Stimulated activated CD4-positive, alpha-beta T cell treated with anti-CD3 and anti-CD28 coated beads, Interleukin-2, amount 100 ng/mL, for 48 hours (primary cell): Measurements from ENCODE around the gene BCL7A.

Experiments used
- DNase-seq, 2 donors: peaks; one replicate each; pipeline ENCODE4 v3.0.0-alpha.2; 2020

BCL7A gene

GRCh38 chr12:122001466-122002209 lies 20.0 kb upstream of the BCL7A start:
- DNase-seq, result no peak

- no peak for DNase-seq
These were observed 17.8 kb upstream of the BCL7A start for GRCh38 chr12:122003651-122004611.

- no peak for DNase-seq
These were observed 17.0 kb upstream of the BCL7A start for GRCh38 chr12:122004633-122005071.

- DNase-seq, result no peak
These were observed 16.4 kb upstream of the BCL7A start for GRCh38 chr12:122005252-122005776.

- no peak for DNase-seq
These were observed 15.3 kb upstream of the BCL7A start for GRCh38 chr12:122006186-122006926.

GRCh38 chr12:122009741-122010140 lies 11.9 kb upstream of the BCL7A start:
- DNase-seq, result no peak

GRCh38 chr12:122012184-122012583 lies 9.5 kb upstream of the BCL7A start:
- DNase-seq, result no peak

- DNase-seq, result no peak
These were observed 8.5 kb upstream of the BCL7A start for GRCh38 chr12:122013136-122013535.

GRCh38 chr12:122013791-122014590 lies 7.7 kb upstream of the BCL7A start:
- no peak for DNase-seq

GRCh38 chr12:122014781-122015180 lies 6.9 kb upstream of the BCL7A start:
- DNase-seq, result no peak

GRCh38 chr12:122018457-122018856 lies 3.2 kb upstream of the BCL7A start:
- DNase-seq, result no peak

GRCh38 chr12:122018937-122019336 lies 2.7 kb upstream of the BCL7A start:
- no peak for DNase-seq

- DNase-seq, result no peak
These were observed 890 bp upstream of the BCL7A start for GRCh38 chr12:122020795-122021192.

GRCh38 chr12:122021193-122021821 lies 377 bp upstream of the BCL7A start:
- no peak for DNase-seq

- peak in 1 of 2 donors; percentile 39 for DNase-seq
These were observed 982 bp downstream of the BCL7A start for GRCh38 chr12:122022393-122023338.

- DNase-seq, result no peak
These were observed 1.9 kb downstream of the BCL7A start for GRCh38 chr12:122023339-122024131.

- DNase-seq, result no peak
These were observed 2.6 kb downstream of the BCL7A start for GRCh38 chr12:122024132-122024785.

- DNase-seq, result no peak
These were observed 5.1 kb downstream of the BCL7A start for GRCh38 chr12:122026706-122027333.
